ENCODE results near the gene PTPN1.

Gene PTPN1

DNA sequence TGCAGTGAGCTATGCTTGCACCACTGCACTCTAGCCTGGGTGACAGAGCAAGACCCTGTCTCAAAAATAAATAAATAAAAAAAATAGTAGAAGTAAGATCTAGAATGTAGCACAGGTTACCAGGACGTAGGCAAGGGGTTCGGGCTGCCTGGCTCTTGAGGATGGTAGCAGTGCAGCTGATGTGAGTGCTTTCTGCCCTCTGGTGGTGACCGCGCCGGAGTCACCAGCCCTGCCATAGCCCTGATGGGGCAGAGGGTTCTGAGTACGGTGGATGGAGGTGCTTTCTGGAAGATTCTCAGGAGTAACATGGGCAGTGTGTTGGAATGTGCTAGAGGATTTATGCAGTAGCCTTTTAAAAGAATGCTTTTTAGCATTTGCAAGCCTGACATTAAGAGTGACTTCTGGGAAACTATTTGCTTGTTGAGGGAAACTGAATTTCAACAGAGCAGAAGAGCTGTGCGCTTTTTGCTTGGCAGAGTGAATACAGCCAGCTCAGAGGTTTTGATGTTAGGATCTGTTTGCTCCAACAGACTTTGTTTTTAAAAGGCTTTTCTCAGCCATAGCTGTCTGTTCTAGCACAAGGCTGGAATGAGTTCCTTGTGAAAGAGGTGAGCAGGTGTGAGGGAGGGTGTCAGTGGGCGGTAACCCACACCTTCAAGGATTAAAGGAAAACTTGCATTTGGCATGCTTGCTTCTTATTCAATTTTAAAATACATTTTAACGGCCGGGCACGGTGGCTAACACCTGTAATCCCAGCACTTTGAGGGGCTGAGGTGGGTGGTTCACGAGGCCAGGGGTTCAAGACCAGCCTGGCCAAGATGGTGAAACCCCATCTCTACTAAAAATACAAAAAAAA lies 65.9 kb downstream of the PTPN1 start:
- Histone ChIP-seq H3K9me3 (no peaks in the 10 kb centered on the region), H3K27me3 (no peaks in the 10 kb centered on the region), H3K4me3 (ENCODE audit: low read depth in 1 of 2, low read length in 1 of 2) (no peak overlapping the region), H3K4me1 (ENCODE audit: control insufficient read depth in 1 of 2, insufficient read depth in 1 of 2, low read depth in 1 of 2, low read length in 1 of 2) (peaks cover 15 to 16% of the 10 kb centered on the region in 2 experiments), H3K27ac (no peak overlapping the region), H3K36me3 (peaks cover 75% of the 10 kb centered on the region)
- TF ChIP-seq, protein P1, sequence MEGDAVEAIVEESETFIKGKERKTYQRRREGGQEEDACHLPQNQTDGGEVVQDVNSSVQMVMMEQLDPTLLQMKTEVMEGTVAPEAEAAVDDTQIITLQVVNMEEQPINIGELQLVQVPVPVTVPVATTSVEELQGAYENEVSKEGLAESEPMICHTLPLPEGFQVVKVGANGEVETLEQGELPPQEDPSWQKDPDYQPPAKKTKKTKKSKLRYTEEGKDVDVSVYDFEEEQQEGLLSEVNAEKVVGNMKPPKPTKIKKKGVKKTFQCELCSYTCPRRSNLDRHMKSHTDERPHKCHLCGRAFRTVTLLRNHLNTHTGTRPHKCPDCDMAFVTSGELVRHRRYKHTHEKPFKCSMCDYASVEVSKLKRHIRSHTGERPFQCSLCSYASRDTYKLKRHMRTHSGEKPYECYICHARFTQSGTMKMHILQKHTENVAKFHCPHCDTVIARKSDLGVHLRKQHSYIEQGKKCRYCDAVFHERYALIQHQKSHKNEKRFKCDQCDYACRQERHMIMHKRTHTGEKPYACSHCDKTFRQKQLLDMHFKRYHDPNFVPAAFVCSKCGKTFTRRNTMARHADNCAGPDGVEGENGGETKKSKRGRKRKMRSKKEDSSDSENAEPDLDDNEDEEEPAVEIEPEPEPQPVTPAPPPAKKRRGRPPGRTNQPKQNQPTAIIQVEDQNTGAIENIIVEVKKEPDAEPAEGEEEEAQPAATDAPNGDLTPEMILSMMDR (IDR thresholded peaks at IDR 0.05), result no peak

DNA sequence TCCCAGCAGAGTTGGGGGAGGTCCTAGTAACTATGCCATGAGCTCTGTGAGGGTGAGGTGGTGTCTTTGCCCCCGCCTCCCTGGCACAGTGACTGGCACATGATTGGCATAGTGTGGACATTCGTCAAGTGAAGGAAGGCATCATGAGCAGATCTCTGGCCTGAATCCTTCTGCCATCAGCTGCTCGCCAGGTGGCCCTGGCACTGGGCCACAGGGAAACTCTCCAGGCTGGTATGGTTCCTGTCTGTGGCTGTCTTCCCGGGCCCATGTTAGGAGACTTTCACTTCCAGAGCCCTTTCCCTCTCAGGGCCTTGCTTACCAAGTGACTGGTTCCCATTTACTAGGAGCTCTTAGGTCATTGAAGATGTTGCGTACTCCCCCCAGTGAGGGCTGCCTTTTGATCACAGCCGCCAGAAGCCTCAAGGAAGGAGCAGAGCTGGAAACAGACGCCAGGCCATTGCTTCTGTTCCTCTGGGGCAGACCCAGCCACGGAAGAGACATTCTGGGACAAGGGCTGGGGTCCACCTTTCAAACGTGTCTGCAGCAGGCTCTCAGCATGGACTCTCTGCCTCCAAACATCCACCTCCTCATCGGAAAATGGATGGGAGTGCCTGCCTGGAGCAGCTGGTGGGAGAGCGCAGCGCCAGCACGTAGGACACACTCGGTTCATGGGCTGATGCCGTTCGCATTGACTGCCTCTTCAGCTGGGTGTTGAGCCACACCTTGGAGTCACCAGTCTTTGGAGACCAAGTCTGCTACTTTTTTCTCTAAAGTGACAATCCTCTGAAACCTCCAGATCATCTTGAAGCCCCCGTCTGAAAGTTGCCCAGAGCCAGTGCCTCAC lies 67.2 kb downstream of the PTPN1 start:
- H3K4me3 ChIP-seq (ENCODE audit: low read depth in 1 of 2, low read length in 1 of 2), result no peak overlapping the region
- TF ChIP-seq, protein P1 (IDR thresholded peaks at IDR 0.05), result no peak
- H3K27me3 ChIP-seq, result no peaks in the 10 kb centered on the region
- peaks cover 86% of the 10 kb centered on the region for H3K36me3 ChIP-seq
- peaks cover 4 to 9% of the 10 kb centered on the region in 2 experiments for H3K4me1 ChIP-seq (ENCODE audit: control insufficient read depth in 1 of 2, insufficient read depth in 1 of 2, low read depth in 1 of 2, low read length in 1 of 2)
- H3K9me3 ChIP-seq, result no peaks in the 10 kb centered on the region
- H3K27ac ChIP-seq, result no peak overlapping the region

DNA sequence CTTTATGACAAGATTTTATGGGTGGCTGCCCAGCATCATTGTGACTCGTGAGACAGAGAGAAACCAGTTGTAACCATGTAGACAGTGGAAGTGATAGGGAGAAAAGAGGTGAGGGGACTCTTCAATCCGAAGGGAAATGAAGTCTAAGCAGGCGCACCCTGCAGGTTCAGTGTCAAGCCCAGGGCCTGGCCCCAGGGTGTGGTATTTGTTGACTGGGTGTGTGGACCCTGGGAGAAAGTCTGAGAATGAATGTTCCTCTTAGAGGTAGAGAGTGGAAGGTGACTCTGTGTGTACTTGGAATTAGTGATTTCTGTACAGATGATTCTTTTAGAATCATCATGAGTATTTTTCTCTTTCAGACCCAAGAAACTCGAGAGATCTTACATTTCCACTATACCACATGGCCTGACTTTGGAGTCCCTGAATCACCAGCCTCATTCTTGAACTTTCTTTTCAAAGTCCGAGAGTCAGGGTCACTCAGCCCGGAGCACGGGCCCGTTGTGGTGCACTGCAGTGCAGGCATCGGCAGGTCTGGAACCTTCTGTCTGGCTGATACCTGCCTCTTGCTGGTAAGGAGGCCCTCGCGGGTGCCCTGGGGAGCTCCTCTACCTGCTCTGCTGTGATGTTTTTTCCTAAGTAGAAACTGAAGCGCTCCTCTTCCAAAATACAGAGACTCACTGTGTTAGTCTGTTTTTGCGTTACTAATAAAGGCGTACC lies 68.0 kb downstream of the PTPN1 start:
- H3K4me1 ChIP-seq (ENCODE audit: control insufficient read depth in 1 of 2, insufficient read depth in 1 of 2, low read depth in 1 of 2, low read length in 1 of 2), result peaks cover 0 to under 1% of the 10 kb centered on the region in 2 experiments
- peaks cover 94% of the 10 kb centered on the region for H3K36me3 ChIP-seq
- TF ChIP-seq, protein P1 (IDR thresholded peaks at IDR 0.05), result no peak
- no peaks in the 10 kb centered on the region for H3K27me3 ChIP-seq
- no peaks in the 10 kb centered on the region for H3K9me3 ChIP-seq
- no peak overlapping the region for H3K27ac ChIP-seq
- no peak overlapping the region for H3K4me3 ChIP-seq (ENCODE audit: low read depth in 1 of 2, low read length in 1 of 2)

DNA sequence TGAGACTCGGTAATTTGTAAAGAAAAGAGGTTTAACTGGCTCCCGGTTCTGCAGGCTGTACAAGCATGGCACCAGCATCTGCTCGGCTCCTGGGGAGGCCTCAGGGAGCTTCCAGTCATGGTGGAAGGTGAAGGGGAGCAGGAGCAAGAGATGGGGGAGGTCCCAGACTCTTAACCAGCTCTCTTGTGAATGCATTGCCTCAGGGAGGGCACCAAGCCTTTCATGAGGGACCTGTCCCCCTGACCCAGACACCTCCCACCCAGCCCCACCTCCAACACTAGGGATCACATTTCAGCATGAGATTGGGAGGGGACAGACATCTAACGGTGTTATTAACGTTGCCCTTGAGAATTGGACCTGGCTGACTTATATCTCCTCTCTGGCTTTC lies 68.6 kb downstream of the PTPN1 start:
- peaks cover 99% of the 10 kb centered on the region for H3K36me3 ChIP-seq
- H3K4me1 ChIP-seq (ENCODE audit: control insufficient read depth in 1 of 2, insufficient read depth in 1 of 2, low read depth in 1 of 2, low read length in 1 of 2), result no peaks in the 10 kb centered on the region

DNA sequence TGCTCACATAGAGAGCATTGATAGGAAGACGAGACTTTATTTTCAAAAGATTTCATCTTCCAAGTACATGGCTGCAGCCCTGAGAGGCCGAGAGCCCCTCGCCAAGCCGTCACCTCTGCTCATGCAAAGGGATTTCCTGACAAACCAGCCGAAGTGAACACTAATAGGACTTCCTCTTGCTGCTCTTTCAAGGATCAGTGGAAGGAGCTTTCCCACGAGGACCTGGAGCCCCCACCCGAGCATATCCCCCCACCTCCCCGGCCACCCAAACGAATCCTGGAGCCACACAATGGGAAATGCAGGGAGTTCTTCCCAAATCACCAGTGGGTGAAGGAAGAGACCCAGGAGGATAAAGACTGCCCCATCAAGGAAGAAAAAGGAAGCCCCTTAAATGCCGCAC lies 69.3 kb downstream of the PTPN1 start:
- TF ChIP-seq, protein P1 (IDR thresholded peaks at IDR 0.05), result no peak
- H3K9me3 ChIP-seq, result no peaks in the 10 kb centered on the region
- peaks cover 4 to 5% of the 10 kb centered on the region in 2 experiments for H3K4me1 ChIP-seq (ENCODE audit: control insufficient read depth in 1 of 2, insufficient read depth in 1 of 2, low read depth in 1 of 2, low read length in 1 of 2)
- H3K27me3 ChIP-seq, result no peaks in the 10 kb centered on the region
- H3K27ac ChIP-seq, result no peak overlapping the region
- H3K4me3 ChIP-seq (ENCODE audit: low read depth in 1 of 2, low read length in 1 of 2), result no peak overlapping the region
- H3K36me3 ChIP-seq, result peaks cover 99% of the 10 kb centered on the region

More for the DNA sequence above, 68.6 kb downstream of the PTPN1 start:
- Histone ChIP-seq H3K4me3 (ENCODE audit: low read depth in 1 of 2, low read length in 1 of 2) (no peak overlapping the region), H3K9me3 (no peaks in the 10 kb centered on the region), H3K27me3 (no peaks in the 10 kb centered on the region), H3K27ac (no peak overlapping the region)
- TF ChIP-seq, protein P1 (IDR thresholded peaks at IDR 0.05), result no peak

All from neutrophil (primary cell).